Parathyroid adenoma (tissue), 2 donors: ENCODE data around the gene PM20D1.
"Not testable (repeated sequence)": the region's sequence is repeated elsewhere in the genome, so short reads cannot be mapped to it uniquely, and the experiment has no call there.

Experiments
- H2AFZ ChIP-seq: fragments of 300-600 bp; sonication (generic); one replicate; pipeline ENCODE4 v1.7.0; 2017; ENCODE audit warnings: antibody characterized with exemption, mild to moderate bottlenecking
- H3K27ac ChIP-seq: fragments of 300-600 bp; sonication (generic); one replicate; pipeline ENCODE4 v1.7.0; 2017
- H3K27me3 ChIP-seq: fragments of 300-600 bp; sonication (generic); one replicate; pipeline ENCODE4 v1.7.0; 2017; ENCODE audit warnings: low read length; ENCODE audit not compliant: control insufficient read depth, insufficient read depth
- H3K36me3 ChIP-seq: fragments of 300-600 bp; sonication (generic); one replicate; pipeline ENCODE4 v1.7.0; 2017; ENCODE audit warnings: low read length; ENCODE audit not compliant: control insufficient read depth, insufficient read depth
- H3K4me1 ChIP-seq: fragments of 300-600 bp; sonication (generic); one replicate; pipeline ENCODE4 v1.7.0; 2017; ENCODE audit warnings: control low read depth
- H3K4me2 ChIP-seq: fragments of 300-600 bp; sonication (generic); one replicate; pipeline ENCODE4 v1.7.0; 2017; ENCODE audit warnings: low read length
- H3K4me3 ChIP-seq: fragments of 300-600 bp; sonication (generic); one replicate; pipeline ENCODE4 v1.7.0; 2017; ENCODE audit warnings: low read depth, low read length
- H3K79me2 ChIP-seq: fragments of 300-600 bp; sonication (generic); one replicate; pipeline ENCODE4 v1.7.0; 2017; ENCODE audit warnings: control low read depth
- H3K9ac ChIP-seq: fragments of 300-600 bp; sonication (generic); one replicate; pipeline ENCODE4 v1.7.0; 2017; ENCODE audit warnings: mild to moderate bottlenecking
- H3K9me3 ChIP-seq: fragments of 300-600 bp; sonication (generic); one replicate; pipeline ENCODE4 v1.7.0; 2017; ENCODE audit warnings: low read length; ENCODE audit not compliant: control insufficient read depth
- TF ChIP-seq, protein P1 (sequence below): fragments of 300-600 bp; sonication (generic); IDR thresholded peaks from one replicate; pipeline ENCODE4 v1.7.0; 2017; ENCODE audit warnings: antibody characterized with exemption, mild to moderate bottlenecking
- donor health status: primary hyperparathyroidism.

The PM20D1 gene

DNA sequence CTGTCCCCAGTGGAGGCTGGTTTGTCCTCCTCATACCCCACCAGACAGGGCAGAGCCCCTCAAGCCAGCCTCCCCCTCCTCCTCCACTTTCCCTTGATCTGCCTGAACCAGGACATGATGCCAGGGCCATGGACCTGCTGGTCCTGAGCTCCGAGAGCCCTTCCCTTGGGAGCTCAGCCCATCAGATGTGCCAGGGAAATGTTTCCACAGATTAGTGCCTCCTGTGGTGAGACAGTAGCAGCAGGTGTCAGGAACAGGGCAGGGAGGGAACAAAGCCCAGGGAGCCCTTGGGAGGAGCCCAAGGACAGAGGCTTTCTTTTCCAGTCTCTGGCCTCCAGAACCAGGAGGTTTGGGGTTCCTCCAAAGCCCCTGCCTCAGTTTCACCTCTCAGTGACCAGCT is 22.3 kb downstream of the PM20D1 start:
- Histone ChIP-seq H3K9ac (no peak overlapping the region), H2AFZ (no peak overlapping the region), H3K9me3 (no peaks in the 10 kb centered on the region), H3K36me3 (no peaks in the 10 kb centered on the region), H3K79me2 (no peaks in the 10 kb centered on the region), H3K27me3 (no peaks in the 10 kb centered on the region), H3K27ac (no peak overlapping the region), H3K4me2 (no peak overlapping the region), H3K4me1 (no peaks in the 10 kb centered on the region), H3K4me3 (no peak overlapping the region)
- TF ChIP-seq, protein P1, sequence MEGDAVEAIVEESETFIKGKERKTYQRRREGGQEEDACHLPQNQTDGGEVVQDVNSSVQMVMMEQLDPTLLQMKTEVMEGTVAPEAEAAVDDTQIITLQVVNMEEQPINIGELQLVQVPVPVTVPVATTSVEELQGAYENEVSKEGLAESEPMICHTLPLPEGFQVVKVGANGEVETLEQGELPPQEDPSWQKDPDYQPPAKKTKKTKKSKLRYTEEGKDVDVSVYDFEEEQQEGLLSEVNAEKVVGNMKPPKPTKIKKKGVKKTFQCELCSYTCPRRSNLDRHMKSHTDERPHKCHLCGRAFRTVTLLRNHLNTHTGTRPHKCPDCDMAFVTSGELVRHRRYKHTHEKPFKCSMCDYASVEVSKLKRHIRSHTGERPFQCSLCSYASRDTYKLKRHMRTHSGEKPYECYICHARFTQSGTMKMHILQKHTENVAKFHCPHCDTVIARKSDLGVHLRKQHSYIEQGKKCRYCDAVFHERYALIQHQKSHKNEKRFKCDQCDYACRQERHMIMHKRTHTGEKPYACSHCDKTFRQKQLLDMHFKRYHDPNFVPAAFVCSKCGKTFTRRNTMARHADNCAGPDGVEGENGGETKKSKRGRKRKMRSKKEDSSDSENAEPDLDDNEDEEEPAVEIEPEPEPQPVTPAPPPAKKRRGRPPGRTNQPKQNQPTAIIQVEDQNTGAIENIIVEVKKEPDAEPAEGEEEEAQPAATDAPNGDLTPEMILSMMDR, result no peak

DNA sequence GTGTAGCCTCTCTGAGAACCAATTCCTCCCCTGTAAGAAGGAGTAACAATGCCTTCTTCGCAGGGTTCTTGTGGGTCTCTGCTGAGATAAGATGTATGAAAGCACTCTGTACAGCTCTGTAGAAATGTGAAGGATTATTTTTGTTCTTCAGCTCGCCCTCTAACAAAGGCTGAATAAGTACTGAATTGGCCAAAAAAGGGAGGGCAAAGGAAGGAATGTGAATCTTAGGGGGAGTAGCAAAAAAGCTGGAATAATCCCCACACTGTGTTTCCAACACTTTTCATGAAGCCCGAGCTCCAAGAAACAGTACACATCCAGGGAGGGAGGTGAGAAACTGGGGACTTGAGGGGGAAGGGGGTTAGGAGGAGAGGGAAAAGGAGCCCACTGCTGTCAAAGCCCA is 22.9 kb downstream of the PM20D1 start:
- Histone ChIP-seq H3K27ac (no peak overlapping the region), H2AFZ (no peak overlapping the region), H3K27me3 (no peaks in the 10 kb centered on the region), H3K79me2 (no peaks in the 10 kb centered on the region), H3K4me3 (no peak overlapping the region), H3K9me3 (no peaks in the 10 kb centered on the region), H3K4me2 (no peak overlapping the region), H3K36me3 (no peaks in the 10 kb centered on the region), H3K9ac (no peak overlapping the region), H3K4me1 (no peaks in the 10 kb centered on the region)
- TF ChIP-seq, protein P1, result no peak

DNA sequence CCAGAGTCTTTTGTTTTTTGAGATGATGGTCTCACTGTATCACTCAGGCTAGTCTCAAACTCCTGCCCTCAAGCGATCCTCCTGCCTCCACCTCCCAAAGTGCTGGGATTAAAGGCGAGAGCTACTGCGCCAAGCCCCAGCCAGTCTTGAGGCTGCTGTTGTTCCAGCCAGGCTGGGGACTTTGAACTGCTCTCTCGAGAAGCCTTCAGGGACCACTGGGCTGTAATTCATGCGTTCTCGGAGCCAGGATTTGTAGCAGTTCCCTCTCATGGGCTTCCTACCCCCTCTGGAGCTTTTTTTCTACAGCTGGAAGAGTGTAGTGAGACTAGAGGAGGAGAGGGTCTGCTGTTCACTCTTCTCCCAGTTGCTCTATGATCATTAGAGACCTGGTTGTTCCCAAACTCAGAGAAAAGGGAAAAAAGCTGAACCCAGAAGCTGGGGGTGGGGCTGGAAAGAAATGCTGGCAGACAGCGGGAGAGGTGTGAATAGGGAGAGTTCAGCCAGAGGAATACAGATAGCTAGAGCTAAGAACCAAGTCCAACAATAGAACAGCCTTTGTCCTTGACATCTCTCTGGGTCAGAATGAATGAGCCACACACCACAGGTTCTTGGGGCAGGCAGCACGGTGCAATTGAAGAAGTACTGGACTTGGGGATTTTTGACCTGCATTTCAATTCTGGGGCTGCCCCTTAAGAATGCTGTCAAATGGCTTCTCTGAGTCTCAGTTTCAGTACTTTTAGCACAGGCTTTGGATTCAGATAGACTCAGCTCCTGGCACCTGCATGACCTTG is 23.7 kb downstream of the PM20D1 start:
- Histone ChIP-seq H2AFZ (no peak overlapping the region), H3K4me1 (no peaks in the 10 kb centered on the region), H3K9ac (no peak overlapping the region), H3K4me3 (no peak overlapping the region), H3K36me3 (no peaks in the 10 kb centered on the region), H3K9me3 (no peaks in the 10 kb centered on the region), H3K79me2 (no peaks in the 10 kb centered on the region), H3K27ac (no peak overlapping the region), H3K27me3 (no peaks in the 10 kb centered on the region), H3K4me2 (no peak overlapping the region)
- TF ChIP-seq, protein P1, result no peak

DNA sequence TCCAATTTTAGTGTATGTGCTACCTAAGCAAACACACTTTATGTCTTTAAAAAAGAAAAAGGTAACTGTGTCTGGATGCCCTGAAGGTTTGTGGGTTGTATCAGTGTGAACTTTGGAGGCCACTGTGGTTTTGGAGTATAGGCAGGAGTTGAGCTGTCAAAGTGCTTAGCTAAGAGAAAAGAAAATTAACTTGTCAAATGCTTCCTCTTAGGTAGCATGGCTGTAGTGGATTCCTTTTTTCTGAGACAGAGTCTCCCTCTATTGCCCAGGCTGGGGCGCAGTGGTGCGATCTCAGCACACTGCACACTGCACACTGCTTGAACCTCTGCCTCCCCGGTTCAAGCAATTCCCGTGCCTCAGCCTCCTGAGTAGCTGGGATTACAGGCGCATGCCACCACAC is 25.8 kb downstream of the PM20D1 start:
- Histone ChIP-seq H2AFZ (no peak overlapping the region), H3K36me3 (no peaks in the 10 kb centered on the region), H3K79me2 (no peaks in the 10 kb centered on the region), H3K4me1 (no peaks in the 10 kb centered on the region), H3K4me2 (no peak overlapping the region), H3K27ac (no peak overlapping the region), H3K9ac (no peak overlapping the region), H3K9me3 (no peaks in the 10 kb centered on the region), H3K4me3 (no peak overlapping the region), H3K27me3 (no peaks in the 10 kb centered on the region)
- TF ChIP-seq, protein P1, result no peak

DNA sequence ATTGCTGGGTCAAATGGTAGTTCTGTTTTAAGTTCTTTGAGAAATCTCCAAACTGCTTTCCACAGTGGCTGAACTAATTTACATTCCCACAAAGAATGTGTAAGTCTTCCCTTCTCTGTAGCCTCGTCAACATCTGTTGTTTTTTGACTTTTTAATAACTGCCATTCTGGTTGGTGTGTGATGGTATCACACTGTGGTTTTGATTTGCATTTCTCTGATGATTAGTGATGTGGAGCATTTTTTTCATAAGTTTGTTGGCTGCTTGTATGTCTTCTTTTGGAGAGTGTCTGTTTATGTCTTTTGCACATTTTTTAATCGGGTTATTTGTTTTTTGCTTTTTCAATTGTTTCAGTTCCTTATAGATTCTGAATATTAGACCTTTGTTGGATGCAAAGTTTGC is 26.7 kb downstream of the PM20D1 start:
- not testable (repeated sequence) for H3K4me2 ChIP-seq, H3K79me2 ChIP-seq

More for the DNA sequence above, 26.7 kb downstream of the PM20D1 start:
- not testable (repeated sequence) for H3K4me3 ChIP-seq, H3K4me1 ChIP-seq, H3K27me3 ChIP-seq, H3K27ac ChIP-seq, H3K9ac ChIP-seq, H2AFZ ChIP-seq, H3K36me3 ChIP-seq, H3K9me3 ChIP-seq
